ENCODE results near the gene IGFBP1.
"Not testable (repeated sequence)": the region's sequence is repeated elsewhere in the genome, so short reads cannot be mapped to it uniquely, and the experiment has no call there.

Gene IGFBP1

GRCh38 chr7:45938626-45939302, 50.5 kb downstream of the IGFBP1 start:
- no peak for DNase-seq (ENCODE audit: low read depth)

GRCh38 chr7:45939574-45939973, 51.3 kb downstream of the IGFBP1 start:
- DNase-seq (ENCODE audit: low read depth), result no peak

- DNase-seq (ENCODE audit: low read depth), result not testable (repeated sequence)
Measured at GRCh38 chr7:45940237-45940781, 52.0 kb downstream of the IGFBP1 start.

GRCh38 chr7:45940939-45941338, 52.7 kb downstream of the IGFBP1 start:
- no peak for DNase-seq (ENCODE audit: low read depth)

All from iris pigment epithelial cell (primary cell).